OCI-LY7 (cell line): ENCODE results near the gene PHKG2. TPM values are rescaled to one million over a fixed set of nuclear protein-coding genes. Genes with fewer than 3 reads are reported as not detected.
"Not testable (repeated sequence)": the region's sequence is repeated elsewhere in the genome, so short reads cannot be mapped to it uniquely, and the experiment has no call there.

Experiments
- BruUV-seq: library from RNA; stranded (reverse); fragments of 400-500 nt; replicated peaks from 2 replicates; lab custom pipeline; 2021; lab: Mats Ljungman, UMichigan
- CTCF ChIA-PET: fragments of 300-600 bp; sonication (Branson Sonifier 250); formaldehyde crosslinking; loops from one replicate; lab custom pipeline; 2022; ENCODE audit warnings: antibody characterized with exemption; ENCODE audit not compliant: unreplicated experiment; lab: Charles Lee
- POLR2A ChIA-PET: fragments of 300-600 bp; sonication (Branson Sonifier 250); formaldehyde crosslinking; loops from one replicate; lab custom pipeline; 2022; ENCODE audit warnings: antibody characterized with exemption; lab: Charles Lee
- DNase-seq: peaks from one replicate; pipeline ENCODE4 v3.0.0-alpha.2; 2015; ENCODE audit warnings: low spot score
- H2AFZ ChIP-seq: fragments of 200-600 bp; sonication (generic), shearing (Covaris generic); 2 replicates; pipeline ENCODE4 v1.6.1; 2014; ENCODE audit warnings: mild to moderate bottlenecking, antibody characterized with exemption, low read length, moderate library complexity
- H3K27ac ChIP-seq: fragments of 200-600 bp; sonication (generic); 2 replicates; pipeline ENCODE4 v1.5.1; 2014; ENCODE audit warnings: mixed run types, low read depth, mild to moderate bottlenecking, moderate library complexity, low read length, inconsistent platforms; ENCODE audit not compliant: poor library complexity, severe bottlenecking
- H3K36me3 ChIP-seq: fragments of 200-600 bp; sonication (generic); 2 replicates; pipeline ENCODE4 v1.6.1; 2014; ENCODE audit warnings: mild to moderate bottlenecking, antibody characterized with exemption, low read length, moderate library complexity, mixed read lengths; ENCODE audit not compliant: insufficient read depth
- H3K4me1 ChIP-seq: fragments of 200-600 bp; sonication (generic); 2 replicates; pipeline ENCODE4 v1.5.1; 2014; ENCODE audit warnings: mild to moderate bottlenecking, low read length; ENCODE audit not compliant: insufficient read depth, poor library complexity, severe bottlenecking
- H3K4me2 ChIP-seq: fragments of 200-600 bp; sonication (generic); 2 replicates; pipeline ENCODE4 v1.6.1; 2014; ENCODE audit warnings: mild to moderate bottlenecking, low read length
- H3K4me3 ChIP-seq: fragments of 200-600 bp; sonication (generic); 2 replicates; pipeline ENCODE4 v1.5.1; 2014; ENCODE audit warnings: mild to moderate bottlenecking, low read depth, low read length; ENCODE audit not compliant: poor library complexity, severe bottlenecking
- H3K79me2 ChIP-seq: fragments of 200-600 bp; sonication (generic); 2 replicates; pipeline ENCODE4 v1.6.1; 2016; ENCODE audit warnings: low read depth, mild to moderate bottlenecking, low read length, moderate library complexity, mixed read lengths; ENCODE audit not compliant: insufficient read depth
- H3K9me2 ChIP-seq: fragments of 200-600 bp; sonication (generic); 2 replicates; pipeline ENCODE4 v1.6.1; 2016; ENCODE audit warnings: mild to moderate bottlenecking, low read length, mixed read lengths; ENCODE audit not compliant: insufficient read depth
- H3K9me3 ChIP-seq: fragments of 200-600 bp; sonication (generic); 2 replicates; pipeline ENCODE4 v1.6.1; 2014; ENCODE audit warnings: mild to moderate bottlenecking, mixed run types, low read length, mixed read lengths
- H4K20me1 ChIP-seq: fragments of 200-600 bp; sonication (generic); 2 replicates; pipeline ENCODE4 v1.6.1; 2014; ENCODE audit warnings: mild to moderate bottlenecking, antibody characterized with exemption, low read length, moderate library complexity, mixed read lengths; ENCODE audit not compliant: insufficient read depth
- CTCF ChIP-seq: fragments of 200-600 bp; sonication (generic); conservative IDR thresholded peaks from 2 replicates; pipeline ENCODE4 v1.5.1; 2014; ENCODE audit warnings: mild to moderate bottlenecking, antibody characterized with exemption, low read length, moderate library complexity, mixed read lengths
- EZH2phosphoT487 ChIP-seq: fragments of 200-600 bp; sonication (generic); IDR thresholded peaks from 2 replicates; pipeline ENCODE4 v1.6.1; 2018; ENCODE audit warnings: low read depth, borderline replicate concordance, mild to moderate bottlenecking, mixed run types, antibody characterized with exemption, low read length, moderate library complexity, mixed read lengths
- intact Hi-C: fragments of 100-400 bp; cut with micrococcal nuclease; formaldehyde crosslinking; loops from one replicate; pipeline ENCODE4 v1.10.0; 2022; ENCODE audit not compliant: unreplicated experiment
- total RNA-seq, 2 experiments: library from RNA; depleted of rRNA in 1 of 2; stranded (reverse); fragments of >200 nt in 1 of 2; shearing (Covaris generic) in 1 of 2; gene quantifications; 2 replicates each; pipeline ENCODE4 v1.2.3, GENCODE V29; 2014 to 2022

Gene PHKG2
- total RNA-seq, 2 experiments from 2014 or later: 40.5 to 41.9 TPM

DNA sequence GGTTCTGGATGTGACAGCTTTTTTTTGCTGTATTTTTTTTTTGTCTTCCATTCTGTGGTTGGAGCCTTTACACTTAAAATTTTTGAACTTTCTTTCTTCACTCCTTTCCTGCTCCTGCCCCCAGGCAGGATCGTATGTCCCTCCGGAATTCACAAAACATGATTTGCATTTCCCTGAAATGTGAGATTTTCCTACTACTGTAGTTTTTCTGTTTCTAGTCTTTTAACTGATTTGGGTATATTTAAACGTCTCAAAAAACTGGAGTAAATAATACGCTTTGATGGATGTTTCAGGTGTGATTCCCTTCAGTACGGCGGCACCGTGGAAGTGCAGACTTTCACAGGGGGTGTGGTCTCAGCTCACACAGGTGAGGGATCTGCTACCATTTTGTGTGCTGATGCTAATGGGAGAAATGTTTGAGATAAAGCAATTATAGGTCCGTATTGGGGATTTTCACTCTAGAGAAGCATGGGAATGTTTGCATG lies 48.6 kb upstream of the PHKG2 start:
- TF ChIP-seq CTCF: no peak
- no peak for TF ChIP-seq EZH2phosphoT487
- H3K4me2 ChIP-seq: peak overlapping the region; percentile 99
- H3K4me3 ChIP-seq: peak overlapping the region; percentile 97
- H3K79me2 ChIP-seq: peaks cover 30% of the 10 kb centered on the region
- peaks cover 21% of the 10 kb centered on the region for H3K4me1 ChIP-seq
- intact Hi-C loops: loop anchor here (1.0 to 2.0 kb wide), 3 partner anchors 49 to 227 kb away; partner anchors contain the start of genes ITGAL and PRR14
- POLR2A ChIA-PET: interaction anchor here (0.6 to 1.0 kb wide), 3 partner anchors 27 to 67 kb away, joined by 3 to 5 read pairs (median 3); no protein-coding TSS in a partner anchor
- CTCF ChIA-PET: no interaction called here
- H4K20me1 ChIP-seq: no peaks in the 10 kb centered on the region; the same call in 1 of the 2 replicates
- H3K9me2 ChIP-seq: no peaks in the 10 kb centered on the region
- no TSS peak for BruUV-seq
- DNase-seq: no peak
- peak overlapping the region; percentile 87 for H3K27ac ChIP-seq
- H2AFZ ChIP-seq: peak overlapping the region; percentile 47; the same call in 1 of the 2 replicates
- peaks cover 54% of the 10 kb centered on the region for H3K36me3 ChIP-seq
- H3K9me3 ChIP-seq: no peaks in the 10 kb centered on the region

GRCh38 chr16:30700491-30700890 lies 47.7 kb upstream of the PHKG2 start:
- Histone ChIP-seq H3K4me2 (peak overlapping the region; percentile 99), H3K79me2 (peaks cover 30% of the 10 kb centered on the region), H2AFZ (no peak overlapping the region), H3K27ac (no peak overlapping the region), H3K36me3 (peaks cover 62% of the 10 kb centered on the region), H3K9me2 (no peaks in the 10 kb centered on the region), H3K4me1 (peaks cover 21% of the 10 kb centered on the region), H4K20me1 (no peaks in the 10 kb centered on the region; the same call in 1 of the 2 replicates), H3K9me3 (no peaks in the 10 kb centered on the region), H3K4me3 (peak overlapping the region; percentile 97)
- POLR2A ChIA-PET: interaction anchor here (1.0 kb wide), 1 partner anchor 47 kb away, joined by 3 read pairs; no protein-coding TSS in a partner anchor
- no TSS peak for BruUV-seq
- intact Hi-C loops: no loop called here
- TF ChIP-seq EZH2phosphoT487 (no peak), CTCF (no peak)
- no peak for DNase-seq
- CTCF ChIA-PET: no interaction called here

DNA sequence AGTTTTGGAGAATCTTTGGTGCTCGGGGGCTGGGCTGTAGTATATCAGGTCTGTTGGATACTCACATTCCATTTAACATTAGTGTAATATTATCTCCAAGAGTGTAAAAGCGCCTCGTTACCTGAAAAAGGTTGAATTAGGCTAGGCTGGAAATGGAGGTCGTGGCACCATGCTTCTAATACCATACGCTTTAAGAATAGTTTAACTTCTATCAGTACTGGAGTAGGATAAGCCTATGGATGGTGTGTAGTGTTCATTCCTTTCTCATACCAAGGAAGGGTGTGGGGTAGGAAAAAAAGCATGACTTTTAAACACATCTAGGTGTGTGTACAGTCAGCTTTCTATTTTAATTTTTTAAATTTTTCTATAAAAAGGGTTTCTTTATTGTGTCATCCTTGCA lies 47.3 kb upstream of the PHKG2 start:
- Histone ChIP-seq H3K9me3 (no peaks in the 10 kb centered on the region), H3K4me3 (no peak overlapping the region), H3K4me1 (peaks cover 21% of the 10 kb centered on the region), H3K79me2 (peaks cover 30% of the 10 kb centered on the region), H2AFZ (no peak overlapping the region), H3K36me3 (peaks cover 66% of the 10 kb centered on the region), H3K9me2 (no peaks in the 10 kb centered on the region), H3K4me2 (0 out of 2 replicates have a peak overlapping the region, but pooled peaks have one; percentile 99), H3K27ac (no peak overlapping the region), H4K20me1 (no peaks in the 10 kb centered on the region; the same call in 1 of the 2 replicates)
- no peak for DNase-seq
- POLR2A ChIA-PET: no interaction called here
- intact Hi-C loops: no loop called here
- CTCF ChIA-PET: interaction anchor here (0.6 kb wide), 1 partner anchor 282 kb away, joined by 3 read pairs; no protein-coding TSS in a partner anchor
- TF ChIP-seq EZH2phosphoT487: no peak
- TF ChIP-seq CTCF: no peak
- BruUV-seq: no TSS peak

GRCh38 chr16:30703071-30703470 lies 45.2 kb upstream of the PHKG2 start:
- peaks cover 30% of the 10 kb centered on the region for H3K79me2 ChIP-seq
- H3K27ac ChIP-seq, H3K4me2 ChIP-seq, H3K9me3 ChIP-seq, CTCF ChIA-PET, intact Hi-C loops, H3K9me2 ChIP-seq, DNase-seq, H3K4me3 ChIP-seq, H4K20me1 ChIP-seq, H2AFZ ChIP-seq, BruUV-seq: not testable (repeated sequence)
- H3K4me1 ChIP-seq: peaks cover 14% of the 10 kb centered on the region
- peaks cover 87% of the 10 kb centered on the region for H3K36me3 ChIP-seq
- POLR2A ChIA-PET: interaction anchor here (0.6 to 1.1 kb wide), 2 partner anchors 94 to 120 kb away, joined by 3 to 11 read pairs; no protein-coding TSS in a partner anchor
